ENCODE measurements around the gene SLC49A3. TPM values are rescaled to one million over a fixed set of nuclear protein-coding genes. Genes with fewer than 3 reads are reported as not detected.
A peak's percentile ranks its signal among the peaks of the same experiment; 100 is the strongest.

Gene SLC49A3
- total and polyA plus RNA-seq, 2 of the 13 experiments (the other 11 are each of a cell fraction or from before 2014, with no cell fraction given): 0.07 to 0.17 TPM

GRCh38 chr4:675036-675882 is 13.7 kb downstream of the SLC49A3 start (continued):
- TF ChIP-seq ZBTB43 (CRISPR knock-in tag; conservative IDR thresholded peaks at IDR 0.05): no peak
- no peak; the same call in 1 of the 2 replicates for TF ChIP-seq NCOA2 (CRISPR knock-in tag; IDR thresholded peaks at IDR 0.05)
- peak; percentile 38; the same call in 1 of the 2 replicates for TF ChIP-seq FOXO1 (CRISPR knock-in tag; IDR thresholded peaks at IDR 0.05)
- peak; percentile 76 for TF ChIP-seq YY1 (IDR thresholded peaks at IDR 0.05; ENCODE audit: insufficient read depth, insufficient replicate concordance, low read depth, low read length)
- TF ChIP-seq ARID3A (IDR thresholded peaks at IDR 0.05; ENCODE audit: low read depth, low read length): no peak
- peak; percentile 27; the same call in 1 of the 2 replicates for TF ChIP-seq ZBTB33 (CRISPR knock-in tag; IDR thresholded peaks at IDR 0.05)
- TF ChIP-seq ZNF124 (CRISPR knock-in tag; IDR thresholded peaks at IDR 0.05): no peak
- 0 out of 2 replicates have a peak, but pooled peaks have one; percentile 1 for TF ChIP-seq ZNF235 (CRISPR knock-in tag; IDR thresholded peaks at IDR 0.05; ENCODE audit: borderline replicate concordance)
- 0 out of 2 replicates have a peak, but pooled peaks have one; percentile 18 for TF ChIP-seq ZNF20 (CRISPR knock-in tag; IDR thresholded peaks at IDR 0.05)
- 0 out of 2 replicates have a peak, but pooled peaks have one; percentile 14 for TF ChIP-seq ETV5 (CRISPR knock-in tag; IDR thresholded peaks at IDR 0.05; ENCODE audit: borderline replicate concordance)
- no peak for TF ChIP-seq ISX (CRISPR knock-in tag; conservative IDR thresholded peaks at IDR 0.05)
- TF ChIP-seq IKZF1 (IDR thresholded peaks at IDR 0.05): no peak
- peak; percentile 41 for TF ChIP-seq GATAD2A (CRISPR knock-in tag; IDR thresholded peaks at IDR 0.05)
- peak; percentile 35; the same call in 1 of the 2 replicates for TF ChIP-seq ZBTB21 (CRISPR knock-in tag; IDR thresholded peaks at IDR 0.05)
- peak; percentile 2; the same call in 1 of the 2 replicates for TF ChIP-seq ZNF850 (CRISPR knock-in tag; conservative IDR thresholded peaks at IDR 0.05)
- TF ChIP-seq GATAD1 (CRISPR knock-in tag; IDR thresholded peaks at IDR 0.05): no peak
